Sigmoid colon (tissue), 7 donors: ENCODE results near the gene CYP3A7. TPM values are rescaled to one million over a fixed set of nuclear protein-coding genes. Genes with fewer than 3 reads are reported as not detected.

Experiments used
- DNase-seq: peaks from one replicate; pipeline ENCODE4 v3.0.0-alpha.2; 2019
- H3K27ac ChIP-seq, 4 donors: fragments of 200-600 bp; sonication (generic); one replicate each; pipeline ENCODE4 v1.5.1; 2016 to 2019; ENCODE audit warnings: mild to moderate bottlenecking in 1 of 4
- H3K27me3 ChIP-seq, 3 donors: fragments of 200-600 bp; sonication (generic); one replicate each; pipeline ENCODE4 v1.5.1; 2019; ENCODE audit warnings: mild to moderate bottlenecking in 1 of 3
- H3K36me3 ChIP-seq, 4 donors: fragments of 200-600 bp; sonication (generic); one replicate each; pipeline ENCODE4 v1.5.1; 2016 to 2019
- H3K4me1 ChIP-seq, 4 donors: fragments of 200-600 bp; sonication (generic); one replicate each; pipeline ENCODE4 v1.5.1; 2017 to 2019
- H3K4me3 ChIP-seq, 4 donors: fragments of 200-600 bp; sonication (generic); one replicate each; pipeline ENCODE4 v1.5.1; 2017 to 2019; ENCODE audit warnings: mild to moderate bottlenecking in 2 of 4, moderate library complexity in 1 of 4
- H3K9me3 ChIP-seq, 4 donors: fragments of 200-600 bp in 3 of 4; sonication (generic) in 3 of 4; one replicate each; pipeline versions ENCODE4 v1.5.1 to v1.6.1; 2013 to 2019
- EP300 ChIP-seq, 4 donors: sonication (generic); formaldehyde crosslinking; IDR thresholded peaks; one replicate each; pipeline ENCODE4 v1.6.1; 2017; ENCODE audit warnings: antibody characterized with exemption in 4 of 4
- POLR2A ChIP-seq, 2 donors: fragments of 450-650 bp; IDR thresholded peaks; one replicate each; pipeline ENCODE4 v1.6.1; 2016; ENCODE audit warnings: antibody characterized with exemption in 2 of 2, mild to moderate bottlenecking in 2 of 2, moderate library complexity in 2 of 2
- POLR2AphosphoS5 ChIP-seq, 4 donors: sonication (generic); formaldehyde crosslinking; IDR thresholded peaks; one replicate each; pipeline ENCODE4 v1.6.1; 2017; ENCODE audit warnings: antibody characterized with exemption in 4 of 4
- WGBS, 2 donors: extraction: QIAGEN DNeasy Blood & Tissue Kit; methylation state at CpG; one replicate each; pipeline ENCODE4 v1.1.7; 2013; 5-methylcytosine and 5-hydroxymethylcytosine counted together
- intact Hi-C: fragments of 100-400 bp; cut with DNase I; formaldehyde crosslinking; loops from one replicate; pipeline ENCODE4 v1.15.1; 2023
- polyA plus RNA-seq, 3 donors: library from polyadenylated mRNA; stranded (reverse); fragments of 200-250 nt; gene quantifications; one replicate each; pipeline ENCODE4 v1.2.3, GENCODE V29; 2013
- total RNA-seq, 4 donors: library from RNA; depleted of rRNA; stranded (reverse); fragments of >200 nt; gene quantifications; one replicate each; pipeline ENCODE4 v1.1.0, GENCODE V29; 2016
- TF ChIP-seq, protein P1 (sequence below), 4 experiments: fragments of 450-650 bp in 3 of 4; fragments of 200-600 bp in 1 of 4; IDR thresholded peaks; one replicate each; pipeline ENCODE4 v1.5.1; 2016 to 2019; ENCODE audit warnings: antibody characterized with exemption in 4 of 4, mild to moderate bottlenecking in 3 of 4, moderate library complexity in 2 of 4
- donor health status: healthy with polysubstance abuse.
- donor health status: Bipolar disorder and iron deficiency.
- donor health status: healthy.

Gene CYP3A7
- total and polyA plus RNA-seq, 7 donors = 0.10 to 0.46 (median 0.34) TPM; not detected in 3

DNA sequence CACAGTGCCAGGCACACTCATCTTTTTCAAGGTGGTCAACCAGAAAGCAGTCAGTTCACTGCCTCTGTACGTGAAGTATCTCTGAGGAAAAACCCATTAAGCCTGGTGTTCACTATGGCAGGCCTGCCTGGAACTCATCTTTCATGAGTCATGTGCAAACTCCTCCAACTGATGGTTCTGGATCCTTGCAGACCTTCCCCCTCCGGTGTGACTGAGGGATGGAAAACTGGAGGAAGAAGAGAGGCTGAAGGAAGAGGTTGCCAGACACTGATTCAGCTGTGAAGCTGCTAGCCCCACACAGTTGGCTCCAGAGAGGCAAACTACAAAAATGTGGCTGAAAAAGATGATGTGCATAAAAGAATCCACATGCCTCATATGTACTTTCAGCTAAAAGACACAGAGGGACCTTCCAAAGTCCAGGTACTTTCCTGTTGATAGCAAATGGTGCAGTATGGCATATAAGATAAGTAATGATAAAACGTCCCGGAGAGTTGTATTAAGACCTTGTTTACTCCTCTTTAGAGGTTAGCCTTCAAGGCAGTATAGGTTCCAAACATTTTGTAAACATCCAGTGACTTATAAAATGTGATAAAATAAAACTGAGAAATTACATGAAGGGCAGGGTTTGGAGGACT, 57.9 kb downstream of the CYP3A7 start:
- intact Hi-C loops = no loop called here
- H3K27me3 ChIP-seq = no peaks in the 10 kb centered on the region
- 64 to 82% methylated on average over 4 of the region's 4 CpGs for WGBS, 2 donors
- peaks cover 0 to 19% (median 13%) of the 10 kb centered on the region in 4 donors for H3K4me1 ChIP-seq
- no peak for DNase-seq
- H3K36me3 ChIP-seq = peaks cover 0 to 7% (median 0%) of the 10 kb centered on the region in 4 donors
- no peak overlapping the region for H3K27ac ChIP-seq
- H3K9me3 ChIP-seq = no peaks in the 10 kb centered on the region
- TF ChIP-seq POLR2A (IDR thresholded peaks at IDR 0.05) = no peak
- TF ChIP-seq, protein P1, sequence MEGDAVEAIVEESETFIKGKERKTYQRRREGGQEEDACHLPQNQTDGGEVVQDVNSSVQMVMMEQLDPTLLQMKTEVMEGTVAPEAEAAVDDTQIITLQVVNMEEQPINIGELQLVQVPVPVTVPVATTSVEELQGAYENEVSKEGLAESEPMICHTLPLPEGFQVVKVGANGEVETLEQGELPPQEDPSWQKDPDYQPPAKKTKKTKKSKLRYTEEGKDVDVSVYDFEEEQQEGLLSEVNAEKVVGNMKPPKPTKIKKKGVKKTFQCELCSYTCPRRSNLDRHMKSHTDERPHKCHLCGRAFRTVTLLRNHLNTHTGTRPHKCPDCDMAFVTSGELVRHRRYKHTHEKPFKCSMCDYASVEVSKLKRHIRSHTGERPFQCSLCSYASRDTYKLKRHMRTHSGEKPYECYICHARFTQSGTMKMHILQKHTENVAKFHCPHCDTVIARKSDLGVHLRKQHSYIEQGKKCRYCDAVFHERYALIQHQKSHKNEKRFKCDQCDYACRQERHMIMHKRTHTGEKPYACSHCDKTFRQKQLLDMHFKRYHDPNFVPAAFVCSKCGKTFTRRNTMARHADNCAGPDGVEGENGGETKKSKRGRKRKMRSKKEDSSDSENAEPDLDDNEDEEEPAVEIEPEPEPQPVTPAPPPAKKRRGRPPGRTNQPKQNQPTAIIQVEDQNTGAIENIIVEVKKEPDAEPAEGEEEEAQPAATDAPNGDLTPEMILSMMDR (IDR thresholded peaks at IDR 0.05) = no peak
- TF ChIP-seq EP300 (IDR thresholded peaks at IDR 0.05) = no peak
- no peak for TF ChIP-seq POLR2AphosphoS5 (IDR thresholded peaks at IDR 0.05)
- H3K4me3 ChIP-seq = no peak overlapping the region

DNA sequence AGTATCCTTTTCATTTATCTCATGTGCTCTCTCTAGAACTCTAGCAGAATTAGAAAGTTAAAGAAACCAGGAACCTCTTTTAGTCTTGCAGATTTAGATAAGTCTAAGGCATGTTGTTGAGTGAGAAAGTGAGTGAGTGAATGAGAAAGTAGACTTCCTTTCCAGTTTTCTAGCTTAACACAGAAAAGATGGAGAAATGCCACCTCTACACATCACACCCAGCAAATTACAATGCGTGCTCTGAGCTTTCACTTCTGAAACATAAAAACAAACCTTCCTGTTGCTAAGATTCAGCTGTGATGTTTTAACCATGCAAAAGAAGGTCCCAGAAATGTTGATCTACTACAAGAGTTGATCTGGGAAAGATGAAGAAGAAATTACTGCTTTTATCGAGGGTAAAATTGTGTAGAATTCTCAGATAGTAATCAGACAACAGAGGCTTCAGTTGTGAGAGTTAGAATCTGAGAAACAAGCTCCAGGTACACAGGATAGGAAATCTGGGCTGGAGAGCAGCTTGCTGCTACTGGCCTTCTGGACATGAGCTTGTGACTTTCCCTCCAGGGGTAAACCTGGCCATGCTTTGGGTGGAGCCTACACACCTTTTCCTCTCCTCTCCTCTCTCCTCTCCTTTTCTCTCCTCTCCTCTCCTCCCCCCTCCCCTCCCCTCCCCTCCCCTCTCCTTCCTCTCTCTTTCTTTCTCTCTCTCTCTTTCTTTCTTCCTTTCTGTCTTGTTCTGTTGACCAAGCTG, 59.8 kb downstream of the CYP3A7 start:
- DNase-seq = no peak
- Histone ChIP-seq H3K36me3 (peaks cover 0 to 7% (median 0%) of the 10 kb centered on the region in 4 donors), H3K4me1 (peaks cover 0 to 18% (median 13%) of the 10 kb centered on the region in 4 donors), H3K9me3 (no peaks in the 10 kb centered on the region), H3K27ac (no peak overlapping the region), H3K4me3 (no peak overlapping the region), H3K27me3 (no peaks in the 10 kb centered on the region)
- intact Hi-C loops = no loop called here
- WGBS, 2 donors = 69 to 80% methylated on average over 2 of the region's 2 CpGs
- TF ChIP-seq EP300 (IDR thresholded peaks at IDR 0.05) (no peak), POLR2A (IDR thresholded peaks at IDR 0.05) (no peak), POLR2AphosphoS5 (IDR thresholded peaks at IDR 0.05) (no peak)
- TF ChIP-seq, protein P1 (IDR thresholded peaks at IDR 0.05) = no peak

DNA sequence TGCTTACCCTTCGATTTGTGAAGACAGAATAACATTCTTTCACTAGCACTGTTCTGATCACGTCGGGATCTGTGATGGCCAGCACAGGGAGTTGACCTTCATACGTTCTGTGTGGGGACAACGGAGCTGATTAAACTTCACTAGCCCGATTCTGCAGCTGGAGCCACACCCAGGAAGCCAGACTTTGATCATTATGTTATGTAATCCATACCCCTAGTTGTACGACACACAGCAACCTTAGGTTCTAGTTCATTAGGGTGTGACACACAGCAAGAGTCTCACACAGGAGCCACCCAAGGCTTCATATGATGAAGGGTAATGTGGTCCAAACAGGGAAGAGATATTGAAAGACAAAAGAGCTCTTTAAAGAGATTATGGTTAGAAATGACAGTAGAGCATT, 62.4 kb downstream of the CYP3A7 start:
- Histone ChIP-seq H3K4me1 (no peaks in the 10 kb centered on the region), H3K27ac (no peak overlapping the region), H3K9me3 (no peaks in the 10 kb centered on the region), H3K4me3 (no peak overlapping the region), H3K36me3 (peaks cover 0 to 10% (median 0%) of the 10 kb centered on the region in 4 donors), H3K27me3 (no peaks in the 10 kb centered on the region)
- no peak for DNase-seq
- intact Hi-C loops = no loop called here
- 49 to 79% methylated on average over 7 of the region's 7 CpGs for WGBS, 2 donors
- TF ChIP-seq POLR2A (IDR thresholded peaks at IDR 0.05) = no peak
- TF ChIP-seq EP300 (IDR thresholded peaks at IDR 0.05) = no peak
- TF ChIP-seq POLR2AphosphoS5 (IDR thresholded peaks at IDR 0.05) = no peak

DNA sequence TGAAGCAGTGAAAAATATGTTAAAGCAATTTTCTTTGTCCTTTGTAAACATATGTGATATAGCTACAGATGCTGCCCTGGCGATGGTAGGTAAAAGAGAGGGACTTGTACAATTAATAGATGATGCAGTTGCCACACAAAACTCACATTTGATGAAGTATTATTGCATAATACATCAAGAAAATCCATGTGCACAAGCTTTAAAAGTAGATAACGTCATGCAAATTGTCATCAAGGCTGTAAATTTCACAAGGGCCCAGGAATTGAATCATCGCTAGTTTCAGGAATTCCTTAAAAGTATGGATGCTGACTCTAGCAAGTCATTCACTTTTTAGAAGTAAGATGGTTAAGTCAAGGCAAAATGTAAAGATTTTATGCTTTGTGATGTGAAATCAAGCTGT, 65.2 kb downstream of the CYP3A7 start:
- intact Hi-C loops = no loop called here
- DNase-seq = no peak
- H3K27ac ChIP-seq = no peak overlapping the region
- TF ChIP-seq POLR2A (IDR thresholded peaks at IDR 0.05) (no peak), EP300 (IDR thresholded peaks at IDR 0.05) (no peak), POLR2AphosphoS5 (IDR thresholded peaks at IDR 0.05) (no peak)
- TF ChIP-seq, protein P1 (IDR thresholded peaks at IDR 0.05) = no peak
- 92 to 93% methylated on average over 3 of the region's 3 CpGs for WGBS, 2 donors
- H3K27me3 ChIP-seq = no peaks in the 10 kb centered on the region
- no peaks in the 10 kb centered on the region for H3K9me3 ChIP-seq
- no peaks in the 10 kb centered on the region for H3K4me1 ChIP-seq
- no peak overlapping the region for H3K4me3 ChIP-seq
- H3K36me3 ChIP-seq = peaks cover 0 to 10% (median 0%) of the 10 kb centered on the region in 4 donors

DNA sequence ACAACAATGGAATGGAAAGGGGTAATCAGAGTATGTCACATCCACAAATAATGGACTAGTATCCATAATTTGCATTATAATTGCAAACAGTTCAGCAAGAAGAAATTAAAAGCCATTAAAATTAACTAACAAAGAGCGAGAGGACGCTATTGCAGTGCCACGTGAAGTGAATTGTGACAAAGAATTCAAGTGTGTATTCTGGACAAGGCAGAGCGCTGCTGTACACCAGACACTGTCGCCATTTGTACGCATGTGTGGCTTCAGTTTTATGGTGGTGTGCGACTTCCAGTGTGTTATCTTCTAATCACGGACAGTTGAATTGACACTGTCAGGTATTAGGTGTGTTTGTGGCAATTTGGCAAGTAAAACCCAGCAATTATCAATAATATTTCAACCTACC, 66.5 kb downstream of the CYP3A7 start:
- intact Hi-C loops = no loop called here
- peaks cover 0 to 10% (median 0%) of the 10 kb centered on the region in 4 donors for H3K36me3 ChIP-seq
- H3K27me3 ChIP-seq = no peaks in the 10 kb centered on the region
- DNase-seq = no peak
- 97% methylated on average over 8 of the region's 8 CpGs for WGBS, 2 donors
- TF ChIP-seq POLR2AphosphoS5 (IDR thresholded peaks at IDR 0.05) = no peak
- TF ChIP-seq, protein P1 (IDR thresholded peaks at IDR 0.05) = no peak
- TF ChIP-seq EP300 (IDR thresholded peaks at IDR 0.05) = no peak
- no peak for TF ChIP-seq POLR2A (IDR thresholded peaks at IDR 0.05)
- H3K4me1 ChIP-seq = no peaks in the 10 kb centered on the region
- no peak overlapping the region for H3K4me3 ChIP-seq
- H3K9me3 ChIP-seq = no peaks in the 10 kb centered on the region
- no peak overlapping the region for H3K27ac ChIP-seq
